ENCODE measurements around the gene LRRN4CL.
"Not testable (repeated sequence)": the region's sequence is repeated elsewhere in the genome, so short reads cannot be mapped to it uniquely, and the experiment has no call there.

LRRN4CL gene

DNA sequence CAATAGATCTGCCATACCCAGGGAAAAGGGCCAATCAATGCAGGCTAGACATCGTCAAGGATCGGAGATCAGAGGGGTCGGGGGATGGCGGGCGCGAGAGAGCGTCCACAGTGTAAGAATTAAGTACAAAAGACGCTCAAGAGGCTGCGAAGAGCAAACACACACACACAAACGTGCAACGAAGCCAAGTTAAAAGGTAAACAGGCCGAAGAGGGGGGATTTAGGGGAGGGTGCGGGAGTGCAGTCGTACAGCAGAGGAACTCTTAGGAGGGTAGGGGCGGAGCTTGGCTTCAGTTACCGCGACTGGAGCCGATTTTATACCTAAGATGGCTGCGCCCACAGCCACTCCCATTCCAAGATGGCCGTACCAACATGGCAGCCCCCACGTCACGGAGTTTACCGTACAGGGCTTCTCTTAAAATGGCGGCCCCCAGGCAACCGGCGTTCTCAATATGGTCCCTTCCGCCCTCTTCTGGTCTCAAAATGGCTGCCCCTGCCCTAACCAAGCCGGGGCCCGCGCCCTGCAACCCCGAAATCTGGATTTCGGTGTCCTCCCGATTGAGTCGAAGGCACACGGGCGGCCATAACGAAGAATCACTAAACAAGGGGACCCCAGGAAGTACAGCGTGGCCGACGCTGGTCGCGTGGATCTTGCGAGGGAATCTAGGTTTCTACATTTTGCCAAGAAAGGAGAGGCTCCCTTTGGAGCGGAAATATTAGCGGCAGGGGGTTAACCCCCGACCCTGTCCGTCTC, 20.1 kb upstream of the LRRN4CL start:
- peak; percentile 87 to 93 for DNase-seq (ENCODE audit: low read depth in 2 of 2)

DNA sequence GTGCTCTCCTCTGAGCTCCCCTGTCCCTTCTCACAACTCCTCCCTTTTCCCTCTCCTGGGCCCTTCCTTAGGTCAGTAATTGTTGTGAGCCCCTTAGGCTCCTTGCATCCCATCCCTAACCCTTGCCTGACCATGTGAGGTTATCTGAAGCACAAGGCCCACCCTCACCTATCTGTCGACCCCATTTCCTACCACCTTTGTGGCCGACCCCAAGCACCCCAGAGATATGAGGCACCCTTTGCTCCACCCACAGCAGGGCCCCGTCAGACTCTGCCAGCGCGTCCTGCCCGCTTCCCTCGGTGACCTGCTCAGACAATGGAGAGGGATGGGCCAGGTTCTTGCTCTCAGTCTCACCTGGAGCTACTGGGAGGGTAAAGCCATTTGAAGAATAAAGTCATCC, 19.5 kb upstream of the LRRN4CL start:
- no peak for DNase-seq (ENCODE audit: low read depth in 2 of 2)

DNA sequence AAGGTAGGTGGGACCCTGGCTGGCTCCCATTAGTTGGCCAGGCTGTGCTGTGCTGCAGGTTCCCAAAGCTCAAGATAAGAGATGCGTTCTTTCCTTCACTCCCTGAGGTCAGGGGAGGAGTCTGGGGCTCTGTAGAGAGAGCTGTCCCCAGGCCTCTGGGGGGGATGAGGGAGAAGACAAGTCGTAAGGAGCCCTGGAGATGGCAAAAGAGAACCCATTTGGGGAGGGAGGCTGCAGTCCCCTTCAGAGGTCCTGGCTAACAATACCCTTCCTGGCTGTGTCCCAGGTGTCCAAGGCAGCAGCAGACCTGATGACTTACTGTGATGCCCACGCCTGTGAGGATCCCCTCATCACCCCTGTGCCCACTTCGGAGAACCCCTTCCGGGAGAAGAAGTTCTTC, 19.1 kb upstream of the LRRN4CL start:
- DNase-seq (ENCODE audit: low read depth in 2 of 2): no peak

DNA sequence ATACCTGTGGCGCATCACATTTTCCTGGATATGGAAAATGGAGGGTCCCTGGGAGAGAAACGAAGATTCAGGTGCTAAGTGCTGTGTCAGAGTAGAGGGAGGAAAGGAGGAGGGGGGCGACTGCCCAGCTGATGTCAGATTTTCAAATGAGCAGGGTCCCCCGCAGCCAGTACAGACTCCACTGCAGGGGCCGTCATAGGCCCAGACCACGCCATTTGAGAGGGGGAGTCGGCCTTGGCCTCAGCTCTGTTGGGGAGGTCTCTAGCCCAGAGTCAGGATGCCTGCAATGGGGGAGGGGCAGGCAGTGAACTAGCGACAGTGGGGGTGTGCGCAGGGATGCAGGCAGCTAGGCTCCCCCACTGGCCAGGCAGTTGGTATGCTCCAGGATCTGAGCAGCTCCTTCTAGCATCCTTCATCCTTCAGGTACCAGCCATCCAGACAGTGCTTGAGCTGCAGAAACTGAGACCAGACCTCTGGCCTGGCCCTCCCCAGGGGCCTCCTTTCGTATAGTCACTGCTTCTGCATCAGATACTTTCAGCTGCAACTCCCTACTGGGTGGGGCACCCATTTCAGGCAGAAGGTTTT, 18.0 kb upstream of the LRRN4CL start, which contains the start of the genes BSCL2 and GNG3:
TSS of gene BSCL2 (minus strand) at position 148 of the 585 bp plus-strand sequence. CDS start 229 bp downstream, outside the sequence.
TSS of gene GNG3 (plus strand) at position 400 of the 585 bp plus-strand sequence. CDS start 620 bp downstream, outside the sequence.
- DNase-seq (ENCODE audit: low read depth in 2 of 2): no peak

DNA sequence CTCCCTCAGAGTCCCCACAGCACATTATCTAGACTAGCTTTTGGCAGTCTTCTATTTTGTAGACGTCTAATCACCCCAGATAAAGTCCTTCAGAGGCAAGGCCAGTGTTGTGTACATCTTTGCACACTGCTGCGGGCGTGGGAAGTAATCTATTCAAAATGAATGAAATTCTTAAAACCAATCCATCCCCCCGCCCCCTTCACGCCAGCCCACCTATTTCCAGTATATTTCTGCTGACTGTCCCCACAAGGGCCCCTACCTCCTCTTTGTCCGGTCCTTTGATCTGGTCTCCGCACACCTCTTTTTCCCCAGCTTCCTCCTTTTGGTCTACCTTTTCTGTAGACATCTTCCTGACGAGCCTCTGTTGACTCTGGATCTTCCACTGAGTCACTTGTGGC, 17.5 kb upstream of the LRRN4CL start:
- DNase-seq (ENCODE audit: low read depth in 2 of 2): no peak

DNA sequence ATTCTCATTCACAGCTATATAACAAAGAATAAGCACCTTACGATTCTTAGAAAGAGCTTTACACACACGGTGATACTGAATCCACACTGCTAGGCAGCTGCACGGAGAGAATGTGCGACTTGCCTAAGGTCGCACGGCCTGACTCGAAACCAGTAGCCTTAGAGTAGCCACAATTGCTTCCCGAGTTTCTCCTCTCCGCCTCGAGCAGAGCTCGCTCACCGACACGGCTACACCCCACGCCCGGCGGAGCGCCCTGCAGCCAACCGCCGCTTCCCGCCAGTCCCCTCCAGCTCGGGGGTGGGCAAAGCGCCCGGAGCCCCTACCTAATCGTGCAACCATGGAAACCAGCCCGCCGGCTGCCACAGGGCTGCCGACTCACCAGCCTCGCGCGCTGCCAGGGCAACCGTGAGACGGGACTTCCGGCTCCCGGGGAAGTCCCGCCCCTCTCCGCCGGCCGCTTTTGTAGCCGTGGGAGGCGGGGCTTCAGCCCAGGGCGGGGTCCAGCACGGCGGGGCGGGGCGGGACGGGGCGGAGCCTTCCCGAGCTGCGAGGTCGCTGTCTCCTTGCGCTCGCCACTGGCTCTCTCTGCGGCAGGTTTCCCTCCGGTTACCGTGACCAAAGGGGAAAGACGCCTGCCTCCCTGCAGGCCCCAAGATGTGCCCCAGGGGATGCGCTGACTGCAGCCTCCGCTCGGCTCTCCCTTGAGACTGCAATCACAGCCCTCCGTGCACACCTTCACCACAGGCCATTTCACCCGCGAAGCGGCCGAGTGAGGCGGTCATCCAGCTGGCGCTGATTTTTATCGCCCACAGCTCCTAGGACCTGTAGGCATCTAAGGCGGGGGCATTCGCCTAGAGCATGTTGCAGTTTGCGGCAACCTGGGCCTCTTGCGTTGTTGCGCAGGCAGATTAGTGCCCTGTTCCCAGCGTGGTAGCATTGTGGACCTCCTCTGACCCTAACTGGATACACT, 16.8 kb upstream of the LRRN4CL start:
- DNase-seq (ENCODE audit: low read depth in 2 of 2): peak; percentile 92 to 94

DNA sequence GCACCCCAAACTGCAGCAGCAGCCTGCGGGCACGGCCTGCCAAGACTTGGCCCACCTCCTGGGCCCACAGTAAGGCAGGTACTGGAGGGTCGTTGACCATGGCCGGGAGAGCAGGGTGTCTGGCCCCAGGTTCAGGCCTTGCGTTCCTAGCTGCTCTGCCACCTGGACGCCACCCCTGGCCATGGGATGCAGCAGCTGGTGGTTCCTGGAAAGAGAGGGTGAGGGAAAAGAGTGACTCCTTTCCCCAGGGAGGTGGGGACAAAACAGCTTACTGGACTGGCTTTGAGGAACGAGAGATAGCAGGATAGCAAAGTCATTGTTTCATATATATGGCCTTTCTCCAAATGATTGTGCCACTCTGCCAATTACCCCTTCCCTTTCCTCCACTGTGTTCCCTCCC, 16.1 kb upstream of the LRRN4CL start:
- no peak for DNase-seq (ENCODE audit: low read depth in 2 of 2)

DNA sequence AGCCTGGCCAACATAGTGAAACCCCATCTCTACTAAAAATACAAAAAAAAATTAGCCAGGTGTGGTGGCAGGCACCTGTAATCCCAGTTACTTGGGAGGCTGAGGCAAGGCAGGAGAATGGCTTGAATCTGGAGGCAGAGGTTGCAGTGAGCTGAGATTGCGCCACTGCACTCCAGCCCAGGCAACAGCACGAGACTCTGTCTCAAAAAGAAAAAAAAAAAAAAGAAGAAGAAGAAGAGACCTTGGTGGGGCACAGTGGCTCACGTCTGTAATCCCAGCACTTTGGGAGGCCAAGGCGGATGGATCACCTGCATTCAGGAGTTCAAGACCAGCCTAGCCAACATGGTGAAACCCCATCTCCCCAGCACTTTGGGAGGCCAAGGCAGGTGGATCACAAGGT, 14.6 kb upstream of the LRRN4CL start:
- not testable (repeated sequence) for DNase-seq (ENCODE audit: low read depth in 2 of 2)

DNA sequence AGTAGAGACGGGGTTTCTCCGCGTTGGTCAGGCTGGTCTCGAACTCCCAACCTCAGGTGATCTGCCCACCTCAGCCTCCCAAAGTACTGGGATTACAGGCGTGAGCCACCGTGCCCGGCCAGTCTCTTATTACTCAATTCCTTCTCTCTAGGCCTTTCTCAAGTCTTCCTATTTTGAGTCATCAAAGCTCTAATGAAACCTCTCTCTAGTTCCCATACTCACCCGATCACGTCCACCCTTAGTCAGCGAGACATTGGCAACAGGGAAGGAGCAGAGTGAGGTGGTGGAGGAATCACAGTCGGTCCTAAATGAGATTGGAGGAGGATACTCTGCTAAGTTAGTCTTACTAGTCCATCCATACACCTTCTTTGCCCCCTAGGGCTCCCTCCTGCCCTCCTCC, 12.9 kb upstream of the LRRN4CL start:
- DNase-seq (ENCODE audit: low read depth in 2 of 2): no peak

DNA sequence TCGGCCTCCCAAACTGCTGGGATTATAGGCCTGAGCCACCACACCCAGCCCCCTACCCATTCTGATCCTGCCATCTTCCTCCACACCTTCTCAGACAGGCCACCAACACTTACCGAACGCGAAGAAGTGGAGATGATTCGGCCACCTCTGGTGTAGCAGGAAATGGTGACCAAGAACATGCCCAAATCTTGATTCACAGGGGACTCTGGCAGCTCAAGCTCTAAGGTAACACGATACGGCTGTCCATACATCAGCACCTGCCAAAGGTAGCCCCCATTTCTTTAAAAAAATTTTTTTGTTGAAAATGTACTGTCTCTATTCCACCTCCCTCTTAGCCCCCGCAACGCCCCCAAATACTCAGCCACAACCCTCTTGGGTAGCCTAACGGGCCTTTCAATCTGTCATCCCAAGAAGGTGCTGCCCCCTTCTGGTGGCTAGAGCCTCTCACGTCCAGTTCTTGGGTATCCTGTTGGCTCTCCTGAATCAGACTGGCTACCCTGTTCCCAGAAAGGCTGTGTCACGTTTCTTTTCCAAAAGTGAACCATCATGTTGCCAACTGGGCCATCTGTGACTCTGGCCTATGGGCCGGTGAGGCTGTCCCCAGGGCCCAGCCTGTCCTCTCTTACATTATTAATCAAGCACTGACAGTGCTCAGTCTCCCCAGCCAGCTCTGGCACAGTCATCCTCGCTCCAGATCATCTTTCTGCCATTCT, 5.3 kb upstream of the LRRN4CL start:
- DNase-seq (ENCODE audit: low read depth in 2 of 2): peak; percentile 61 to 71

DNA sequence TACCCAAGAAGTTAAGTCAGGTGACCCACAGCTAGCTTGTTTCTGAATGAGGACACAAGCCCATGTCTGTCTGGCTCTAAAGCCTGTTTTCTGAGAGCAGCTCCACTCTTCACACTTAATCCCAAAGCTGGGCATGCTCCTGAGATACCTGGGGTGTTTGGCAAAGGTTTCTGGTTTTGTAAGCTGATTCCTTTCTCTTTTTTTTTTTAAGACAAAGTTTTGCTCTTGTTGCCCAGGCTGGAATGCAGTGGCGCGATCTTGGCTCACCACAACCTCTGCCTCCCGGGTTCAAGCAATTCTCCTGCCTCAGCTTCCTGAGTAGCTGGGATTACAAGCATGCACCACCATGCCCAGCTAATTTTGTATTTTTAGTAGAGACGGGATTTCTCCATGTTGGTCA, 4.3 kb upstream of the LRRN4CL start:
- DNase-seq (ENCODE audit: low read depth in 2 of 2): not testable (repeated sequence)

DNA sequence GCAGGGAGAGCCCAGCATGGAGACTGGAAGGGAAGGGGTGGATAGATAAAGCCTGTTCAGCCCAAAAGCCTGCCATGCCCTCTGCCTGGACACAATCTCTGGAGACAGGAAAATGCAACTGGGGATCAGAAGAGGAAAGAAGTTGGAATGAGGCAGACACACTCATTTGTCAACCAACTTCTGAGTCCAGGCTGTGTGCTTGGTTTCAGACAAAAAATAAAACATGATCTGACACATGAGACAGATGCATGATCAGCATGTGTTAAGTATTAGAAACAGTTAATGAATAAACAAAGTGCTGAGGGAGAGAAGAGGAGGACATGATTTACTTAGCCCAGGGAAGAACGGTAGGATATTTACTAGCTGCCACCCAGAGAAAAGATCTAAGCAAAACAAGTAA, 839 bp downstream of the LRRN4CL start:
- DNase-seq (ENCODE audit: low read depth in 2 of 2): no peak

DNA sequence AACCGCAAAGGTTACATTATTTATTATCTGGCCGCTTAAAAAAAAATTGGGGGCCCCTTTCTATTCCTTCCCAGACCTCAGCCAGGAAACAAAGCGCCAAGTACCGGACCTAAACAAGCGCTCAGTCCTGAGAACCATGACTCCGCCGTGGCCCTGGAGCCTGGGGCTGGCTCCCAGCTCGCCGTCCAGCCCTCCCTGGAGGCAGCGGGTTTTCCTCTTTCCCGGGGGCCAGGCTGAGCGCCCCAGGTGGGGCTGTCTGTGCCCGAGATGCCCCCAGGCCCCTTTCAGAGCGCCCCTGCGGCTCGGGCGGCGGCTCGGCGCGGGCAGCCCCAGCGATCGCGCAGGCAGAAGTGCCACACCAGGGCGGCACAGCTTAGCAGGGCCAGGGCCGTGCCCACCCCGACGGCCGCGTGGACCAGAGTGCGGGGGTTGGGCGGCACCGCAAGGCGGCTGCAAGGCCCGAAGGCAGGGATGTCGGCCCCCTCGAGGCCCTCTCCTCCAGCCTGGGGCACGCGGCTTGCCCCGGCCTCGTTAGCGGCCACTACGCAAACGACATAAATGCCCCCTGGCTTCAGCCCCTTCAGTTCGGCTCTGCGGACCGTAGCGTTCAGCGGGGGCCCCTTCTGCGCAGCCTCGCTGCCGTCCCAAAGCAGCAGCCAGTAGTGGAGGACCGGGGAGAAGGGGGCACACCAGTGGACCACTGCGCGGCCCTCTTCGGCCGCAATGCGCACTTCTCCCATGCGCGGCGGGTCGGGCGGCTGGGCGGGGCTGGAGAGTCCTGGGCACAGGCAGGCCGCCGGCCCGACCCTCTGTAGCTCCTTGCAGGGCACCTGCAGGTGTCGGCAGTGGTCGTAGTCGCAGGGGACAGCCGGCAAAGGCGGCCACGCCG, 1.6 kb downstream of the LRRN4CL start:
- DNase-seq (ENCODE audit: low read depth in 2 of 2): no peak

DNA sequence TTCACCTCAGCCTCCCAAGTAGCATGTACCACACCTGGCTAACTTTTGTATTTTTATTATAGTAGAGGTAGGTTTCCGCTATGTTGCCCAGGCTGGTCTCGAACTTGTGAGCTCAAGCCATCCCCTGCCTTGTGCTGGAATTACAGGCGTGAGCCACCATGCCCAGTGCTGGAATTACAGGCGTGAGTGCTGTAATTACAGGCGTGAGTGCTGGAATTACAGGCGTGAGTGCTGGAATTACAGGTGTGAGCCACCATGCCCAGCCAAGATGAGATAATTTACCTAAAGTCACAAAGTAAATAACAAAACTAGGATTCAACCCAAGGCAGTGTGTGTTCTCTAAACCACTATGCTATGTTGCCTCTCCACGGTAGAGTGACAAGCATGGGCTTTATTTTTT, 6.8 kb downstream of the LRRN4CL start:
- DNase-seq (ENCODE audit: low read depth in 2 of 2): no peak

DNA sequence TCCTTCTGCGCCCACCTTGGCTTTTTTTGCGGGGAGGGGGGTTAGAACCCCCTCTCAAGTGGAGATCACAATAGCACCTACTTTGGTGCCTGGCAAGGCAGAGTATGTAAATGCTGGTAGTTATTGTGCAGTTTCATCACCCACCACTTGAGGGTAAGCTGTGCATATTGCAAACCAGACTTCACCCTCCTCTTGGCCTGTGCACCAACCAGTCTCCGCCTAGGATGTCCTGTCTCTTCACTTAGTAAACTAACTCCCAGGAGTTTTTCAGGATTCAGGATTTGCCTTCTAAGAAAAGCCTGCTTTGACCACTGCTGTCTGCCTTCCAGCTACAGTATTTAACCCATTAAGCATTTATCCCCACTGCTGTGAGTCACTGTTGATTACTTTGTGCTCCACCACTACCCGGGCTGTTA, 8.5 kb downstream of the LRRN4CL start:
- peak in 1 of 2 donors; percentile 23 for DNase-seq (ENCODE audit: low read depth in 2 of 2)

DNA sequence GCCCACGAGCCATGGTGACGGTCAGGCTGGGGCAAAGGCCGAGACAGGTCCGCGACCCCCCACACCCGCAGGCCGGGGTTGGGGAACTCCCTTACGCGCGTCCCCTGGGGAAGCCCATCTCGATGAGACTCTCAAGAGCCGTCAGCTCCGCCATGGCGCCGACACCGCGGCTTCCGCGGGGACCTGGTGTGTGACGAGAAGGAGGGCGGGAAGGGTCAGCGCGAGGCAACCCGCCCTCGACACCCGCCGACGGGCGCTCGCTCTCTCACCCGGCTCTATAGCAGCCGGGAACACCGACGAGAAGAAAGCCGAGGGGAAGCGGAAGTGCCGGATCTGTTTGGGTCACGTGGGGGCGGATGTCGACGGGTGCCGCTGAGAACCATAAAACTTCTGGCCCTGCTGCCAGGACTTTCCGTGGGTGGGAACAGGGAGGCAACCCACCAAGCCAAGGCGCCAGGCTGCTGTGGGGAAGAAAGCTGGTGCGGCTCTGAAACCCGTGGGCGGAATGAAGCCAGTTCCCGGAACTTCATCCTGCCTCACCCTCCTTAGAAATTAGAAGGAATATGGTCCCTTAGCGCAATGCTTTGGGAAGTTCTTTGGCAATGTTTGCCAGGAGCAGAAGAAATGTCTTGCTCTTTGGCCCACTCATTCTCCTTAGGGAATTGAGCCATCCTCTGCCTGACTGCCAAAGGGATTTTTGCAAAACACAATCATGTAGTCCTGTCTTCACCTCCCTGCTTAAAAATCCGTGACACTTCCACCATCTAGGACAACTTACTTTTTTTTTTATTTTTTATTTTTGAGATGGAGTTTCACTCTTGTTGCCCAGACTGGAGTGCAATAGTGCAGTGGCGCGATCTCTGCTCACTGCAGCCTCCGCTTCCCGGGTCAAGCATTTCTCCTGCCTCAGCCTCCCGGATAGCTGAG, 10.3 kb downstream of the LRRN4CL start, which contains the start of gene UBXN1:
TSS of gene UBXN1 (minus strand) at position 304 of the 927 bp plus-strand sequence. CDS start at position 154, 150 bp downstream.
- DNase-seq (ENCODE audit: low read depth in 2 of 2): peak; percentile 74 to 78

DNA sequence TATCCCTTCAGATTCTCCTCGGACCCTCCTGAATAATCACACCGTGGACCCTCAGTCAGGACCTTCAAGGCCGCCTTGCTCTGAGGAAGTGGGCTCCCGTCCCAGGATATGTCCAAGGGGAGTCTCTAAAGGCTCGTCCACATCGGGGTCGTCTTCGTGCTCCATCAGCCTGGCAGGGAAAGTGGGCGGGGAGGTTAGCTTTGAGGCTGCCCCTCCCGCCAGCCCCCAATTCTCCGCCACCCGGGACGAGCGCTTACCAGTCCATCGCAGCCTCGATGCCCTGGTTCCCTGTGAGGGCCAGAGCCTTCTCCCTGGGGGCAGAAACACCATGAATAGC, 10.9 kb downstream of the LRRN4CL start:
- no peak for DNase-seq (ENCODE audit: low read depth in 2 of 2)

DNA sequence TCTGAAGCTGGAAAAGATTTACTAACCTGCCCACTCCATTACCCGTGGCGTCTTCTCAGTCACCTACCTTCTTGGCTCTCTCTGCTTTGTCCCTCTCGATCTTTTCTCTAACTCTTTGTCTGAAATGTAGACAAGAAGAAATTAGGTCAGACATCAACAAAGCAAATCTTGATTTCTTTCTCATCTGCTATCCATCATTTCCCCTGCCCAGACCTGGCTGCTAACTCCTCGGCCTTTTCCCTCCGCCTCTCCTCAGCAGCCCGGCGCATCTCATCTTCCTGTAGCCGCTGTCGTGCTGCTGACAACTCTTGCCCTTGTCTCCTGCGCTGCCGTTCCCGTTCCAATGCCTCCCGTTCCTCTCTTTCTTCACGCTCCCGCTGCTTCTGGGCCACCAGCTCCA, 11.6 kb downstream of the LRRN4CL start:
- DNase-seq (ENCODE audit: low read depth in 2 of 2): no peak

DNA sequence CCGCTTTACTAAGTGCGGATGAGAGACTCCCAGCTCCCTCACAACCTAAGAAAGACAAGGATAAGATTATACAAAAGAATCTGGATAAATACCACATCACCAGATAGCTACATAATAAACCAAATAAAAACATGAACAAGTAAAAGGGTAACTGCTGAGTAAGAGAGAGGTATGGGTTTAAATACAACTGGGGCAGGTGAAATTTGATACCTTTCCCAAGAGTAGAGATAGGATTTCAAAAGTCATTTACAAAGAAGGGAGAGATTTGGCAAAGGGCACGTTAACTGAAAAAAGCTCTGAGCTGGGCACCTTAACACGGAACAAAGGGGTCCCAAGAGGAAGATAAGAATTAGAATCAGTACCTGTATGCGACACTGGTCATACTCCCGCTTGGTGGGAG, 12.2 kb downstream of the LRRN4CL start:
- DNase-seq (ENCODE audit: low read depth in 2 of 2): no peak
